K562 (cell line): Measurements from ENCODE around the gene ZBTB48. TPM values are rescaled to one million over a fixed set of nuclear protein-coding genes. Genes with fewer than 3 reads are reported as not detected.

Experiments
- BHLHE40 ChIP-seq: IDR thresholded peaks from 2 replicates; pipeline ENCODE4 v1.6.1; 2011; ENCODE audit warnings: low read length, improper control_type of control experiment
- C11orf30 ChIP-seq: fragments of 450-650 bp; IDR thresholded peaks from 2 replicates; pipeline ENCODE4 v1.6.1; 2016; ENCODE audit warnings: low read depth, mild to moderate bottlenecking
- CREM ChIP-seq: IDR thresholded peaks from 2 replicates; pipeline ENCODE4 v1.6.1; 2014; ENCODE audit warnings: antibody characterized with exemption, low read depth
- FOXK1 ChIP-seq: sonication (generic); formaldehyde crosslinking; IDR thresholded peaks from 2 replicates; pipeline ENCODE4 v1.8.0; 2022; ENCODE audit warnings: missing genetic modification reagents, mild to moderate bottlenecking, borderline replicate concordance
- JUND ChIP-seq, 2 experiments: IDR thresholded peaks; 2 replicates in 1 of 2; 3 replicates in 1 of 2; pipeline ENCODE4 v1.6.1; 2011; ENCODE audit warnings: borderline replicate concordance in 2 of 2, low read depth in 2 of 2, low read length in 2 of 2, improper control_type of control experiment in 1 of 2, missing biosample characterization in 1 of 2, missing genetic modification characterization in 1 of 2, missing genetic modification reagents in 1 of 2
- KDM5B ChIP-seq: fragments of 200-600 bp; sonication (generic); IDR thresholded peaks from 2 replicates; pipeline ENCODE4 v1.6.1; 2012; ENCODE audit warnings: low read depth, mild to moderate bottlenecking, moderate library complexity, low read length, control low read depth, inconsistent platforms; ENCODE audit not compliant: insufficient replicate concordance
- NEUROD1 ChIP-seq: fragments of 150-350 bp; IDR thresholded peaks from 2 replicates; pipeline ENCODE4 v1.6.1; 2014; ENCODE audit warnings: borderline replicate concordance, low read length, low read depth; ENCODE audit not compliant: partially characterized antibody
- PHF8 ChIP-seq: fragments of 200-600 bp; sonication (generic); IDR thresholded peaks from 2 replicates; pipeline ENCODE4 v1.6.1; 2012; ENCODE audit warnings: mixed run types, mild to moderate bottlenecking, inconsistent platforms, low read length, moderate library complexity, borderline replicate concordance
- POLR2B ChIP-seq: fragments of 450-650 bp; IDR thresholded peaks from 2 replicates; pipeline ENCODE4 v1.6.1; 2018; ENCODE audit warnings: low read depth; ENCODE audit not compliant: partially characterized antibody
- RHOXF2B ChIP-seq: fragments of 250-450 bp; sonication (Bioruptor Pico); conservative IDR thresholded peaks from 2 replicates; pipeline ENCODE4 v1.5.1; 2021
- polyA plus RNA-seq, 8 experiments: library from polyadenylated mRNA; depleted of rRNA in 4 of 8; stranded (reverse) in 5 of 8; unstranded in 3 of 8; fragments of >200 nt; fragmentation: Nextera tagmentation in 2 of 8; fragmentation: Illumina TruSeq in 1 of 8; extraction: Ambion mirVana in 2 of 8; extraction: Trizol in 1 of 8; gene quantifications; 2 replicates each; pipeline versions ENCODE4 v1.2.1 to v1.2.3, GENCODE V29; 2011 to 2014; ENCODE audit warnings: inconsistent platforms in 1 of 8, missing spikeins in 1 of 8
- total RNA-seq, 7 experiments: library from RNA; depleted of rRNA in 6 of 7; stranded (reverse); fragments of >200 nt in 6 of 7; fragmentation: Illumina TruSeq in 2 of 7; extraction: Trizol in 2 of 7; gene quantifications; 2 replicates each; pipeline versions ENCODE4 v1.2.1 to v1.2.3, GENCODE V29; 2011 to 2021; ENCODE audit warnings: low replicate concordance in 1 of 7
- TF ChIP-seq, protein P1 (sequence below), 2 experiments: IDR thresholded peaks; 2 replicates each; pipeline ENCODE4 v1.6.1; 2011; ENCODE audit warnings: borderline replicate concordance in 1 of 2, control low read depth in 1 of 2, low read depth in 1 of 2, low read length in 1 of 2, mild to moderate bottlenecking in 1 of 2, mixed read lengths in 1 of 2, moderate library complexity in 1 of 2; ENCODE audit not compliant: insufficient read depth in 1 of 2, insufficient read length in 1 of 2, poor library complexity in 1 of 2, severe bottlenecking in 1 of 2; ENCODE audit errors: extremely low read depth in 1 of 2
- TF ChIP-seq, protein P2 (sequence below): sonication (generic); formaldehyde crosslinking; IDR thresholded peaks from 2 replicates; pipeline ENCODE4 v1.8.1; 2023; ENCODE audit warnings: mild to moderate bottlenecking, missing genetic modification reagents
- TF ChIP-seq, protein P3 (sequence below): fragments of 250-450 bp; sonication (Bioruptor Pico); IDR thresholded peaks from 2 replicates; pipeline ENCODE4 v1.8.0; 2022; ENCODE audit warnings: moderate library complexity, mild to moderate bottlenecking, inconsistent platforms
- TF ChIP-seq, protein P4 (sequence below): sonication (generic); formaldehyde crosslinking; IDR thresholded peaks from 2 replicates; pipeline ENCODE4 v1.8.1; 2023; ENCODE audit warnings: mild to moderate bottlenecking, missing genetic modification reagents, moderate library complexity
- TF ChIP-seq, protein P5 (sequence below): sonication (generic); formaldehyde crosslinking; IDR thresholded peaks from 2 replicates; pipeline ENCODE4 v1.8.0; 2022; ENCODE audit warnings: mild to moderate bottlenecking, missing genetic modification reagents

Gene ZBTB48
- total and polyA plus RNA-seq, 9 of the 15 experiments (the other 6 are each of a cell fraction or from before 2014, with no cell fraction given) = 1.9 to 66.9 (median 29.5) TPM

DNA sequence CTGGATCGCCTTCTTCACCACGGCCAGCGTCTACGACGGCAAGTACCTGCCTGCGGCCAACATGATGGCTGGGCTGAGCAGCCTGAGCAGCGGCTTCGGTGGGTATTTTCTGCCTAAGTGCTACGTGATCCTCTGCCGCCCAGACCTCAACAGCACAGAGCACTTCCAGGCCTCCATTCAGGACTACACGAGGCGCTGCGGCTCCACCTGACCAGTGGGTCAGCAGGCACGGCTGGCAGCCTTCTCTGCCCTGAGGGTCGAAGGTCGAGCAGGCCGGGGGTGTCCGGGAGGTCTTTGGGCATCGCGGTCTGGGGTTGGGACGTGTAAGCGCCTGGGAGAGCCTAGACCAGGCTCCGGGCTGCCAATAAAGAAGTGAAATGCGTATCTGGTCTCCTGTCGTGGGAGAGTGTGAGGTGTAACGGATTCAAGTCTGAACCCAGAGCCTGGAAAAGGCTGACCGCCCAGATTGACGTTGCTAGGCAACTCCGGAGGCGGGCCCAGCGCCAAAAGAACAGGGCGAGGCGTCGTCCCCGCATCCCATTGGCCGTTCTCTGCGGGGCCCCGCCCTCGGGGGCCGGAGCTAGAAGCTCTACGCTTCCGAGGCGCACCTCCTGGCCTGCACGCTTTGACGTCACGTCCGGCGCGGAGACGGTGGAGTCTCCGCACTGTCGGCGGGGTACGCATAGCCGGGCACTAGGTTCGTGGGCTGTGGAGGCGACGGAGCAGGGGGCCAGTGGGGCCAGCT lies at the start of gene ZBTB48 (continued):
- TF ChIP-seq, protein P1, sequence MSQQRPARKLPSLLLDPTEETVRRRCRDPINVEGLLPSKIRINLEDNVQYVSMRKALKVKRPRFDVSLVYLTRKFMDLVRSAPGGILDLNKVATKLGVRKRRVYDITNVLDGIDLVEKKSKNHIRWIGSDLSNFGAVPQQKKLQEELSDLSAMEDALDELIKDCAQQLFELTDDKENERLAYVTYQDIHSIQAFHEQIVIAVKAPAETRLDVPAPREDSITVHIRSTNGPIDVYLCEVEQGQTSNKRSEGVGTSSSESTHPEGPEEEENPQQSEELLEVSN (IDR thresholded peaks at IDR 0.05; ENCODE audit: borderline replicate concordance in 1 of 2, extremely low read depth in 1 of 2, insufficient read depth in 1 of 2, insufficient read length in 1 of 2, low read depth in 1 of 2, low read length in 1 of 2, poor library complexity in 1 of 2, severe bottlenecking in 1 of 2) = peak in 1 of 2 experiments; percentile 35
- TF ChIP-seq, protein P2, sequence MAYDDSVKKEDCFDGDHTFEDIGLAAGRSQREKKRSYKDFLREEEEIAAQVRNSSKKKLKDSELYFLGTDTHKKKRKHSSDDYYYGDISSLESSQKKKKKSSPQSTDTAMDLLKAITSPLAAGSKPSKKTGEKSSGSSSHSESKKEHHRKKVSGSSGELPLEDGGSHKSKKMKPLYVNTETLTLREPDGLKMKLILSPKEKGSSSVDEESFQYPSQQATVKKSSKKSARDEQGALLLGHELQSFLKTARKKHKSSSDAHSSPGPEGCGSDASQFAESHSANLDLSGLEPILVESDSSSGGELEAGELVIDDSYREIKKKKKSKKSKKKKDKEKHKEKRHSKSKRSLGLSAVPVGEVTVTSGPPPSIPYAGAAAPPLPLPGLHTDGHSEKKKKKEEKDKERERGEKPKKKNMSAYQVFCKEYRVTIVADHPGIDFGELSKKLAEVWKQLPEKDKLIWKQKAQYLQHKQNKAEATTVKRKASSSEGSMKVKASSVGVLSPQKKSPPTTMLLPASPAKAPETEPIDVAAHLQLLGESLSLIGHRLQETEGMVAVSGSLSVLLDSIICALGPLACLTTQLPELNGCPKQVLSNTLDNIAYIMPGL = 0 out of 2 replicates have a peak, but pooled peaks have one; percentile 8
- peak; percentile 89 for TF ChIP-seq POLR2B
- peak; percentile 62 for TF ChIP-seq NEUROD1
- no peak for TF ChIP-seq FOXK1
- peak; percentile 47; the same call in 1 of the 2 replicates for TF ChIP-seq RHOXF2B (CRISPR knock-in tag)
- TF ChIP-seq KDM5B = peak; percentile 96
- TF ChIP-seq BHLHE40 = peak; percentile 69
- TF ChIP-seq, protein P3, sequence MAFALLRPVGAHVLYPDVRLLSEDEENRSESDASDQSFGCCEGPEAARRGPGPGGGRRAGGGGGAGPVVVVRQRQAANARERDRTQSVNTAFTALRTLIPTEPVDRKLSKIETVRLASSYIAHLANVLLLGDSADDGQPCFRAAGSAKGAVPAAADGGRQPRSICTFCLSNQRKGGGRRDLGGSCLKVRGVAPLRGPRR (CRISPR knock-in tag) = no peak
- peak; percentile 92 for TF ChIP-seq PHF8
- TF ChIP-seq, protein P4, sequence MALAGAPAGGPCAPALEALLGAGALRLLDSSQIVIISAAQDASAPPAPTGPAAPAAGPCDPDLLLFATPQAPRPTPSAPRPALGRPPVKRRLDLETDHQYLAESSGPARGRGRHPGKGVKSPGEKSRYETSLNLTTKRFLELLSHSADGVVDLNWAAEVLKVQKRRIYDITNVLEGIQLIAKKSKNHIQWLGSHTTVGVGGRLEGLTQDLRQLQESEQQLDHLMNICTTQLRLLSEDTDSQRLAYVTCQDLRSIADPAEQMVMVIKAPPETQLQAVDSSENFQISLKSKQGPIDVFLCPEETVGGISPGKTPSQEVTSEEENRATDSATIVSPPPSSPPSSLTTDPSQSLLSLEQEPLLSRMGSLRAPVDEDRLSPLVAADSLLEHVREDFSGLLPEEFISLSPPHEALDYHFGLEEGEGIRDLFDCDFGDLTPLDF (CRISPR knock-in tag) = peak; percentile 83
- TF ChIP-seq CREM = peak; percentile 99
- peak; percentile 40; the same call in 1 of the 2 replicates for TF ChIP-seq JUND (IDR thresholded peaks at IDR 0.05; ENCODE audit: borderline replicate concordance, low read depth, low read length)
- TF ChIP-seq JUND (tag; IDR thresholded peaks at IDR 0.05; ENCODE audit: borderline replicate concordance, low read depth, low read length) = peak; percentile 13; the same call in 1 of the 3 replicates
- peak; percentile 84 for TF ChIP-seq C11orf30
- TF ChIP-seq, protein P5, sequence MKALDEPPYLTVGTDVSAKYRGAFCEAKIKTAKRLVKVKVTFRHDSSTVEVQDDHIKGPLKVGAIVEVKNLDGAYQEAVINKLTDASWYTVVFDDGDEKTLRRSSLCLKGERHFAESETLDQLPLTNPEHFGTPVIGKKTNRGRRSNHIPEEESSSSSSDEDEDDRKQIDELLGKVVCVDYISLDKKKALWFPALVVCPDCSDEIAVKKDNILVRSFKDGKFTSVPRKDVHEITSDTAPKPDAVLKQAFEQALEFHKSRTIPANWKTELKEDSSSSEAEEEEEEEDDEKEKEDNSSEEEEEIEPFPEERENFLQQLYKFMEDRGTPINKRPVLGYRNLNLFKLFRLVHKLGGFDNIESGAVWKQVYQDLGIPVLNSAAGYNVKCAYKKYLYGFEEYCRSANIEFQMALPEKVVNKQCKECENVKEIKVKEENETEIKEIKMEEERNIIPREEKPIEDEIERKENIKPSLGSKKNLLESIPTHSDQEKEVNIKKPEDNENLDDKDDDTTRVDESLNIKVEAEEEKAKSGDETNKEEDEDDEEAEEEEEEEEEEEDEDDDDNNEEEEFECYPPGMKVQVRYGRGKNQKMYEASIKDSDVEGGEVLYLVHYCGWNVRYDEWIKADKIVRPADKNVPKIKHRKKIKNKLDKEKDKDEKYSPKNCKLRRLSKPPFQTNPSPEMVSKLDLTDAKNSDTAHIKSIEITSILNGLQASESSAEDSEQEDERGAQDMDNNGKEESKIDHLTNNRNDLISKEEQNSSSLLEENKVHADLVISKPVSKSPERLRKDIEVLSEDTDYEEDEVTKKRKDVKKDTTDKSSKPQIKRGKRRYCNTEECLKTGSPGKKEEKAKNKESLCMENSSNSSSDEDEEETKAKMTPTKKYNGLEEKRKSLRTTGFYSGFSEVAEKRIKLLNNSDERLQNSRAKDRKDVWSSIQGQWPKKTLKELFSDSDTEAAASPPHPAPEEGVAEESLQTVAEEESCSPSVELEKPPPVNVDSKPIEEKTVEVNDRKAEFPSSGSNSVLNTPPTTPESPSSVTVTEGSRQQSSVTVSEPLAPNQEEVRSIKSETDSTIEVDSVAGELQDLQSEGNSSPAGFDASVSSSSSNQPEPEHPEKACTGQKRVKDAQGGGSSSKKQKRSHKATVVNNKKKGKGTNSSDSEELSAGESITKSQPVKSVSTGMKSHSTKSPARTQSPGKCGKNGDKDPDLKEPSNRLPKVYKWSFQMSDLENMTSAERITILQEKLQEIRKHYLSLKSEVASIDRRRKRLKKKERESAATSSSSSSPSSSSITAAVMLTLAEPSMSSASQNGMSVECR (CRISPR knock-in tag) = 0 out of 2 replicates have a peak, but pooled peaks have one; percentile 3
